Measurements from ENCODE around the gene DOCK2. TPM values are rescaled to one million over a fixed set of nuclear protein-coding genes. Genes with fewer than 3 reads are reported as not detected.

Gene DOCK2
- polyA plus RNA-seq, 1 experiment = 2.0 TPM

DNA sequence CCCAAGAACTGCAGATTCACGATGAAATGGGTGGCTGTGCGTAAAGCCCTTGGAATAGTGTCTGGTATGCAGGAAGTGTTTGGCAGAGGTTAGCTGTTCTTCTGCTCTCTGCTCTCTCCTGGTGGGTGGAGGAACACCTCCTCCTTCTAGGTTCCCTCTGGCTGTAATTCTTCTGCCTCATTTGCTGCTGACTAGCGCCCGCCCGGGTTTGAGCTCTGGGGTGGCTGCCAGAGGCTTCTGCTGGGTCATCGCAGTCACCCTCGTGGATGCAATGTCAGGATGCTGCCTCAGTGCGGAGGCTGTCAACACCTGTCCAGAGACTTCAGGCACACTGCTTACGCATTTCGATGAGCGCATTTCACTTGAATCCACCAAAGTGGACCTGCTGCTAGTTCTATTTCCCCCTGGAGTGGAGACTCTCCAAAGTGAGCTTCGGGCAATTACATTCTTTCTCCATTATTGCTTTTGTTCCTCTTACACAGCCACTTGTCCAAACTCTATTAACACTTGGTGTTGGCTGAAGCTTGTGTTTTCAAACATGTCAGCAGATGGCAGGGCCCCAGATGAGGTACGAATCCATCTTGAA is 11.7 kb downstream of the DOCK2 start:
- no peak for DNase-seq (ENCODE audit: low read depth)
- POLR2A ChIA-PET = no interaction called here
- CTCF ChIA-PET = interaction anchor here (0.6 kb wide), 1 partner anchor 117 kb away, joined by 3 read pairs; no protein-coding TSS in a partner anchor
- TF ChIP-seq, protein P1, sequence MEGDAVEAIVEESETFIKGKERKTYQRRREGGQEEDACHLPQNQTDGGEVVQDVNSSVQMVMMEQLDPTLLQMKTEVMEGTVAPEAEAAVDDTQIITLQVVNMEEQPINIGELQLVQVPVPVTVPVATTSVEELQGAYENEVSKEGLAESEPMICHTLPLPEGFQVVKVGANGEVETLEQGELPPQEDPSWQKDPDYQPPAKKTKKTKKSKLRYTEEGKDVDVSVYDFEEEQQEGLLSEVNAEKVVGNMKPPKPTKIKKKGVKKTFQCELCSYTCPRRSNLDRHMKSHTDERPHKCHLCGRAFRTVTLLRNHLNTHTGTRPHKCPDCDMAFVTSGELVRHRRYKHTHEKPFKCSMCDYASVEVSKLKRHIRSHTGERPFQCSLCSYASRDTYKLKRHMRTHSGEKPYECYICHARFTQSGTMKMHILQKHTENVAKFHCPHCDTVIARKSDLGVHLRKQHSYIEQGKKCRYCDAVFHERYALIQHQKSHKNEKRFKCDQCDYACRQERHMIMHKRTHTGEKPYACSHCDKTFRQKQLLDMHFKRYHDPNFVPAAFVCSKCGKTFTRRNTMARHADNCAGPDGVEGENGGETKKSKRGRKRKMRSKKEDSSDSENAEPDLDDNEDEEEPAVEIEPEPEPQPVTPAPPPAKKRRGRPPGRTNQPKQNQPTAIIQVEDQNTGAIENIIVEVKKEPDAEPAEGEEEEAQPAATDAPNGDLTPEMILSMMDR (IDR thresholded peaks at IDR 0.05; ENCODE audit: insufficient read depth, low read depth, low read length) = no peak
- Histone ChIP-seq H3K27me3 (ENCODE audit: control insufficient read depth, insufficient read depth, low read length) (no peaks in the 10 kb centered on the region), H3K36me3 (ENCODE audit: control insufficient read depth, insufficient read depth, low read length) (no peaks in the 10 kb centered on the region), H3K4me3 (ENCODE audit: low read depth, low read length) (no peak overlapping the region)

DNA sequence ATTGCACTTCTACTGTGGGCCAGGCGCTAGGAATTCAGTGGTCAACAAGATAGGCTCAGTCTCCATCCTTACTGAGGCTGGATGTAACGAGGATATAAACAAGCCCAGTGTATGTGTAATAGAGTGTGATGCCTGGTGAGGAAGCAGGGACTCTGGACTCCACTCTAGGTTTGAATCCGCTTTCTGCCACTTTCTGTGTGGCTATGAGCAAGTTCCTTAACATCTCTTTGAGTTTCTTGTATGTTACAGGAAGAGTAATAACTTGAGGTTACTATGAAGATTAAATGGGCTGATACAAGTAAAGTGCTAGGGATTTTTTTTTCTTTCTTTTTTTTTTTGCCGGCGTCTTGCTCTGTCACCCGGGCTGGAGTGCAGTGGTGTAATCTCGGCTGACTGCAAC is 12.4 kb downstream of the DOCK2 start:
- CTCF ChIA-PET = interaction anchor here (0.6 kb wide), 1 partner anchor 117 kb away, joined by 3 read pairs; no protein-coding TSS in a partner anchor
- no peak for DNase-seq (ENCODE audit: low read depth)
- no peaks in the 10 kb centered on the region for H3K36me3 ChIP-seq (ENCODE audit: control insufficient read depth, insufficient read depth, low read length)
- H3K27me3 ChIP-seq (ENCODE audit: control insufficient read depth, insufficient read depth, low read length) = no peaks in the 10 kb centered on the region
- POLR2A ChIA-PET = no interaction called here
- H3K4me3 ChIP-seq (ENCODE audit: low read depth, low read length) = no peak overlapping the region
- TF ChIP-seq, protein P1 (IDR thresholded peaks at IDR 0.05; ENCODE audit: insufficient read depth, low read depth, low read length) = no peak

DNA sequence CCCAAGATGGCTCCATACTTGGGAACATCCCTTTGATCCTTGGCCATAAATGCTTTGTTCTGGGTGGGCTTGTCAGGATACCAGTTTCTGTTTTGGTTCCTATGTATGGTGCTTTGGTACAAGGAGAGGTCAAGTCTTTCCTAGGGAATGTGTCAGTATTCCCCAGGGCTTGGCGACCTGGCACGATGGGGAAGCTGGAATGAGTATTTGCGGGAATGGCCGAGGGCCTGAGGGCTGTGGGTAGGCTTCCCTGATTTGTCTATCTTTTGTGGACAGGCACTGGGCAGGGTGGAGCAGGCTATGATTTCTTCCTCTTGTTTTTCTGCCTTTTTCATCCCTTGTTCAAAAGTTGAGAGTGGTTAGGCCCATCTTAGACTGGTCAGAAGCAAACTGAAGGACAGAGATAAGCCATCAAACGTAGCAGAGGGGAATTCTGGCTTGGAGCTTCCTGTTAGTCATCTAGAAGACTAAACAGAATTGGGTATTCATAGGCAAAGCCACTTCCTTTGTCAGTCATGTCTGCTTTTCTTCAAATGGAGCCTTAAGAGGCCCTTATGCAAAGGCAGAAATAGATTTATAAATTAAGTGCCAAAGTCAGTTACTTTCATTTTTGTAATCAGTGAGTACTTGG is 13.7 kb downstream of the DOCK2 start:
- Histone ChIP-seq H3K27me3 (ENCODE audit: control insufficient read depth, insufficient read depth, low read length) (no peaks in the 10 kb centered on the region), H3K4me3 (ENCODE audit: low read depth, low read length) (no peak overlapping the region), H3K36me3 (ENCODE audit: control insufficient read depth, insufficient read depth, low read length) (no peaks in the 10 kb centered on the region)
- CTCF ChIA-PET = interaction anchor here (1.1 kb wide), 1 partner anchor 13 kb away, joined by 4 read pairs; no protein-coding TSS in a partner anchor
- no peak for DNase-seq (ENCODE audit: low read depth)
- POLR2A ChIA-PET = no interaction called here
- TF ChIP-seq, protein P1 (IDR thresholded peaks at IDR 0.05; ENCODE audit: insufficient read depth, low read depth, low read length) = no peak

DNA sequence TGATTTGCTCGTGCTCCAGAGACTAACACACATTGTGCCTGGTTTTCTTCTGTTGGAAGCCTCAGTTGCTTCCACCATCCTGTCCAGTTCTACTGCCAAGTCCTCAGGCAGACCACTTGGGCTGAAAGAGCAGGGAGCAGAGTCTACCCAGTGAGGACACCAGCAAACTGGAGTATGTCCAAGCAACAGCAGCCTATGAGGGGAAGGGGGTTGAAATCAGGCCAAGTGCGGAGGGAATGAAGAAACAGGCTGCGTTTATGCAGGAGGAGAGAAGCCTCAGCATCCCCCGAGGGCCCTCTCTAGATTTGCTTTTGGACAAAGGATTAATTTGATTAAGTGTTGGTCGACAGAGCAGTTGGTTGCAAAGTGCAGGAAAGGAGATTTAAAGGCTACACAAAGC is 14.5 kb downstream of the DOCK2 start:
- no peak overlapping the region for H3K4me3 ChIP-seq (ENCODE audit: low read depth, low read length)
- H3K36me3 ChIP-seq (ENCODE audit: control insufficient read depth, insufficient read depth, low read length) = no peaks in the 10 kb centered on the region
- ChIA-PET CTCF (interaction anchor here (1.1 kb wide), 1 partner anchor 14 kb away, joined by 4 read pairs; no protein-coding TSS in a partner anchor), POLR2A (no interaction called here)
- TF ChIP-seq, protein P1 (IDR thresholded peaks at IDR 0.05; ENCODE audit: insufficient read depth, low read depth, low read length) = no peak
- no peaks in the 10 kb centered on the region for H3K27me3 ChIP-seq (ENCODE audit: control insufficient read depth, insufficient read depth, low read length)
- no peak for DNase-seq (ENCODE audit: low read depth)

DNA sequence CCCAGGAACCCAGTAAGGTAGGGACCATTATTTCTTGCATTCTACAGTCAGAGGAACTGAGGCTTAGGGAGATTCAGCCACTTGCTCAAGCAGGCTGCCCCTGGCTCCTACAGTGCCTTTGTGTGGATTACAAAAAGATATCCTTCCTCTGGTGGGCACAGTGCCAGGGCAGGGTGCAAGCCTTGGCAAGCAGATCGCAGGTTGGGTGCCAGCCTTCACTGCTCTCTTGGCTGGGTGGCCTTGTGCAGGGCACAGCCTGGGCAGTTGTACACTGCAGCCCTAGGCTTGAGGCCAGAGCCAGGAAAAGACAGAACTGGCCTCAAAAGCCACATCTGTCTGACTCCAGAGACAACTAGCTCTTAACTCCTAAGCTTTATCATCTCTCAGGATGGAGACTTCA is 15.0 kb downstream of the DOCK2 start:
- H3K4me3 ChIP-seq (ENCODE audit: low read depth, low read length) = no peak overlapping the region
- CTCF ChIA-PET = no interaction called here
- DNase-seq (ENCODE audit: low read depth) = no peak
- H3K27me3 ChIP-seq (ENCODE audit: control insufficient read depth, insufficient read depth, low read length) = no peaks in the 10 kb centered on the region
- TF ChIP-seq, protein P1 (IDR thresholded peaks at IDR 0.05; ENCODE audit: insufficient read depth, low read depth, low read length) = no peak
- no peaks in the 10 kb centered on the region for H3K36me3 ChIP-seq (ENCODE audit: control insufficient read depth, insufficient read depth, low read length)
- POLR2A ChIA-PET = no interaction called here
